DND-41 (cell line): ENCODE data around the gene UBE2U.

ENCODE experiments used
- CTCF ChIP-seq: IDR thresholded peaks from 2 replicates; pipeline ENCODE4 v1.5.1; 2012; ENCODE audit warnings: borderline replicate concordance, low read length, moderate library complexity, mild to moderate bottlenecking; ENCODE audit not compliant: poor library complexity, severe bottlenecking; ENCODE audit errors: extremely low read depth
- EZH2 ChIP-seq: IDR thresholded peaks from 3 replicates; pipeline ENCODE4 v1.6.1; 2012; ENCODE audit warnings: borderline replicate concordance, low read depth, mild to moderate bottlenecking, moderate library complexity, low read length, inconsistent platforms; ENCODE audit not compliant: severe bottlenecking

- TF ChIP-seq CTCF (no peak), EZH2 (no peak)
These were observed 19.4 kb upstream of the UBE2U start for GRCh38 chr1:64184003-64184440.
